ENCODE data around the gene TUBG2. TPM values are rescaled to one million over a fixed set of nuclear protein-coding genes. Genes with fewer than 3 reads are reported as not detected.

The TUBG2 gene
- total RNA-seq, 2 experiments from 2014 or later = 10.4 to 23.4 TPM

DNA sequence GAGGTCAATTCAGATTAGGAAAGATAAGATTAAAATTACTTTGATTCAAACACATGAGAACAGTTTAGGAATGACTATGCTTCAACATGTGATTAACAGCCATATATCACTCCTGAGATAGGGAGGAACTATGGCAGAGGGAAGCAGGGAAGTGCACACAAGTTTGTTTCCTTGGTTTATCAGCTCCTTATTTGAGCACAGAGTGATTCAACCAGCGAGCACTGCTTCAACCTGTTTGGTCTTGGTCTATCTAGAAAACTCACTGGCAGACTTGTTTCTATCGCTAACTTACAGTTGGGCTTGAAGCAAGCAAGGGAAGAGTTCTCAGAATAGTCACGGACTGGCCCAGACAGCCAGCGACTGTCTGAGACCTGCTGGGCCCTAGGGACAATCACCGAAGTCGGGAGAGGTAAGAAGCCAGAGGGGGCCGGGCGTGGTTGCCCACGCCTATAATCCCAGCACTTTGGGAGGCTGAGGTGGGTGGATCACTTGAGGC is 26.1 kb upstream of the TUBG2 start:
- H3K9me2 ChIP-seq (ENCODE audit: insufficient read depth, low read length) = no peaks in the 10 kb centered on the region
- no peak overlapping the region for H3K27ac ChIP-seq (ENCODE audit: low read depth, low read length, poor library complexity, severe bottlenecking)
- no peaks in the 10 kb centered on the region for H3K79me2 ChIP-seq (ENCODE audit: insufficient read depth, low read depth, low read length)
- DNase-seq (ENCODE audit: low spot score) = no peak
- BruUV-seq (replicated peaks) = no TSS peak
- no peak overlapping the region for H3K4me2 ChIP-seq (ENCODE audit: low read length)
- H3K36me3 ChIP-seq (ENCODE audit: insufficient read depth, low read length) = no peaks in the 10 kb centered on the region
- intact Hi-C loops (cut with micrococcal nuclease; ENCODE audit: unreplicated experiment) = no loop called here
- CTCF ChIA-PET (ENCODE audit: unreplicated experiment) = no interaction called here
- TF ChIP-seq EZH2phosphoT487 (IDR thresholded peaks at IDR 0.05; ENCODE audit: borderline replicate concordance, low read depth, low read length) = no peak
- TF ChIP-seq, protein P1, sequence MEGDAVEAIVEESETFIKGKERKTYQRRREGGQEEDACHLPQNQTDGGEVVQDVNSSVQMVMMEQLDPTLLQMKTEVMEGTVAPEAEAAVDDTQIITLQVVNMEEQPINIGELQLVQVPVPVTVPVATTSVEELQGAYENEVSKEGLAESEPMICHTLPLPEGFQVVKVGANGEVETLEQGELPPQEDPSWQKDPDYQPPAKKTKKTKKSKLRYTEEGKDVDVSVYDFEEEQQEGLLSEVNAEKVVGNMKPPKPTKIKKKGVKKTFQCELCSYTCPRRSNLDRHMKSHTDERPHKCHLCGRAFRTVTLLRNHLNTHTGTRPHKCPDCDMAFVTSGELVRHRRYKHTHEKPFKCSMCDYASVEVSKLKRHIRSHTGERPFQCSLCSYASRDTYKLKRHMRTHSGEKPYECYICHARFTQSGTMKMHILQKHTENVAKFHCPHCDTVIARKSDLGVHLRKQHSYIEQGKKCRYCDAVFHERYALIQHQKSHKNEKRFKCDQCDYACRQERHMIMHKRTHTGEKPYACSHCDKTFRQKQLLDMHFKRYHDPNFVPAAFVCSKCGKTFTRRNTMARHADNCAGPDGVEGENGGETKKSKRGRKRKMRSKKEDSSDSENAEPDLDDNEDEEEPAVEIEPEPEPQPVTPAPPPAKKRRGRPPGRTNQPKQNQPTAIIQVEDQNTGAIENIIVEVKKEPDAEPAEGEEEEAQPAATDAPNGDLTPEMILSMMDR (conservative IDR thresholded peaks at IDR 0.05; ENCODE audit: low read length) = no peak
- no peaks in the 10 kb centered on the region for H3K9me3 ChIP-seq (ENCODE audit: low read length)
- no peaks in the 10 kb centered on the region for H4K20me1 ChIP-seq (ENCODE audit: insufficient read depth, low read length)
- no peaks in the 10 kb centered on the region for H3K4me1 ChIP-seq (ENCODE audit: insufficient read depth, low read length, poor library complexity, severe bottlenecking)
- POLR2A ChIA-PET = interaction anchor here (0.8 to 1.6 kb wide), 2 partner anchors 15 to 22 kb away, joined by 3 read pairs; no protein-coding TSS in a partner anchor
- no peak overlapping the region for H2AFZ ChIP-seq (ENCODE audit: low read length)
- H3K4me3 ChIP-seq (ENCODE audit: low read depth, low read length, poor library complexity, severe bottlenecking) = no peak overlapping the region

DNA sequence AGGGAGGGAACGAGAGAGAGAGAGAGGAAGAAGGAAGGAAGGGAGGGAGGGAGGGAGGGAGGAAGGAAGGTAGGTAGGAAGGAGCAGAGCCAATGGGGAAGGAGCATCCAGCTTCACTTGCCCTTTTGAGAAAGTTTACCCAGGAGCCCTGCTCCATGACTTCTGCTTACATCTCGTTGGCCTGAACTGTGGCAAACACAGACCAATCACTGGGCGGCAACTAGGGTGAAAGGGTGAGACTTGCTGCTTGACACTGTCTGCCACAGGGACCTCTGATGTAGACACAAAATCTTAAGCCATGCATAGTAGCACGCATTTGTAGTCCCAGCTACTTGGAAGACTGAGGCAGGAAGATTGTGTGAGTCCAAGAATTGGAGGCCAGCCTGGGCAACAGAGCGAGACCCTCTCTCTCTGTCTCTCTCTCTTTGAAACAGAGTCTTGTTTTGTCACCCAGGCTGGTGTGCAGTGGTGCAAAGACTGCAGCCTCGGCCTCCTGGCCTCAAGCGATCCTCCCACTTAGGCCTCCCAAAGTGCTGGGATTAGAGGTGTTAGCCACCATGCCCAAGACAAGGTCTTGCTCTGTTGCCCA is 19.5 kb upstream of the TUBG2 start:
- Histone ChIP-seq H3K4me1 (ENCODE audit: insufficient read depth, low read length, poor library complexity, severe bottlenecking) (peaks cover 7% of the 10 kb centered on the region), H3K27ac (ENCODE audit: low read depth, low read length, poor library complexity, severe bottlenecking) (no peak overlapping the region), H4K20me1 (ENCODE audit: insufficient read depth, low read length) (no peaks in the 10 kb centered on the region), H3K9me3 (ENCODE audit: low read length) (no peaks in the 10 kb centered on the region), H3K79me2 (ENCODE audit: insufficient read depth, low read depth, low read length) (no peaks in the 10 kb centered on the region), H3K36me3 (ENCODE audit: insufficient read depth, low read length) (no peaks in the 10 kb centered on the region), H3K4me3 (ENCODE audit: low read depth, low read length, poor library complexity, severe bottlenecking) (no peak overlapping the region), H2AFZ (ENCODE audit: low read length) (no peak overlapping the region), H3K9me2 (ENCODE audit: insufficient read depth, low read length) (no peaks in the 10 kb centered on the region), H3K4me2 (ENCODE audit: low read length) (no peak overlapping the region)
- no peak for TF ChIP-seq EZH2phosphoT487 (IDR thresholded peaks at IDR 0.05; ENCODE audit: borderline replicate concordance, low read depth, low read length)
- TF ChIP-seq, protein P1 (conservative IDR thresholded peaks at IDR 0.05; ENCODE audit: low read length) = no peak
- DNase-seq (ENCODE audit: low spot score) = no peak
- POLR2A ChIA-PET = no interaction called here
- CTCF ChIA-PET (ENCODE audit: unreplicated experiment) = no interaction called here
- intact Hi-C loops (cut with micrococcal nuclease; ENCODE audit: unreplicated experiment) = no loop called here
- BruUV-seq (replicated peaks) = no TSS peak

DNA sequence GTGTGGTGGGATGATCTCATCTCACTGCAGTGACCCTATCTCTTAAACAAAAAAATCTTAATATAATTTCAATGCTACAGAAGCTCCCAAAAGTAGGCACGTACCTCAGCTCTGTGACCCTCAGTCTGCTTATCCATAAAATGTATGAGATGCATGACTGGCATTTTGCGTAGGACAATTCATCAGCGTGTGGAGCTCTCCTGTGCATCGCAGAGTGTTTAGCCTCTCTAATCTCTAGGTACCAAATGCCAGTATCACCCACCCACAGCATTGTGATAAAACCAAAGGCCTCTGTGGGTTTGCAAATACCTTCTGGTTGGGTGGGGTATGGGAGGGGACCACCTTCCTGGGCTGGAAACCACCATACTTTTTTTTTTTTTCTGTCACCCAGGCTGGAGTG is 19.0 kb upstream of the TUBG2 start:
- no peaks in the 10 kb centered on the region for H3K9me3 ChIP-seq (ENCODE audit: low read length)
- H3K79me2 ChIP-seq (ENCODE audit: insufficient read depth, low read depth, low read length) = no peaks in the 10 kb centered on the region
- no peak overlapping the region for H3K4me3 ChIP-seq (ENCODE audit: low read depth, low read length, poor library complexity, severe bottlenecking)
- no TSS peak for BruUV-seq (replicated peaks)
- H3K36me3 ChIP-seq (ENCODE audit: insufficient read depth, low read length) = no peaks in the 10 kb centered on the region
- H3K4me1 ChIP-seq (ENCODE audit: insufficient read depth, low read length, poor library complexity, severe bottlenecking) = peaks cover 7% of the 10 kb centered on the region
- ChIA-PET CTCF (ENCODE audit: unreplicated experiment) (no interaction called here), POLR2A (no interaction called here)
- H3K9me2 ChIP-seq (ENCODE audit: insufficient read depth, low read length) = no peaks in the 10 kb centered on the region
- no peak for DNase-seq (ENCODE audit: low spot score)
- no peak overlapping the region for H3K27ac ChIP-seq (ENCODE audit: low read depth, low read length, poor library complexity, severe bottlenecking)
- H4K20me1 ChIP-seq (ENCODE audit: insufficient read depth, low read length) = no peaks in the 10 kb centered on the region
- H2AFZ ChIP-seq (ENCODE audit: low read length) = no peak overlapping the region
- no peak overlapping the region for H3K4me2 ChIP-seq (ENCODE audit: low read length)
- TF ChIP-seq, protein P1 (conservative IDR thresholded peaks at IDR 0.05; ENCODE audit: low read length) = no peak
- TF ChIP-seq EZH2phosphoT487 (IDR thresholded peaks at IDR 0.05; ENCODE audit: borderline replicate concordance, low read depth, low read length) = no peak
- intact Hi-C loops (cut with micrococcal nuclease; ENCODE audit: unreplicated experiment) = no loop called here

All from OCI-LY7 (cell line).